Tracheal epithelial cell (primary cell): ENCODE measurements around the gene MAGEC1. TPM values are rescaled to one million over a fixed set of nuclear protein-coding genes. Genes with fewer than 3 reads are reported as not detected.

ENCODE experiments used
- total RNA-seq: library from RNA; depleted of rRNA; stranded (reverse); fragments of >200 nt; gene quantifications from 2 replicates; pipeline ENCODE4 v1.2.1, GENCODE V29; 2014

Gene MAGEC1
- total RNA-seq: not detected in 2 replicates

GRCh38 chrX:141903400-141904155, at the start of gene MAGEC1:
MAGEC1 (plus strand) TSS chrX:141903894; CDS start chrX:141905073, 1,179 bp downstream.

Other genes with a start within 250 kb of the MAGEC1 start
- gene SPANXD, start 205.2 kb upstream of the MAGEC1 start, total RNA-seq: not detected in 2 replicates
- not detected in 2 replicates for gene MAGEC3, start 65.6 kb upstream of the MAGEC1 start, total RNA-seq